AG08396 (cell line): ENCODE data around the gene PDGFRA.
"Not testable (repeated sequence)": the region's sequence is repeated elsewhere in the genome, so short reads cannot be mapped to it uniquely, and the experiment has no call there.

ENCODE experiments used
- DNase-seq: peaks from one replicate; pipeline ENCODE4 v3.0.0; 2012; ENCODE audit warnings: low spot score, mixed read lengths

Gene PDGFRA

DNA sequence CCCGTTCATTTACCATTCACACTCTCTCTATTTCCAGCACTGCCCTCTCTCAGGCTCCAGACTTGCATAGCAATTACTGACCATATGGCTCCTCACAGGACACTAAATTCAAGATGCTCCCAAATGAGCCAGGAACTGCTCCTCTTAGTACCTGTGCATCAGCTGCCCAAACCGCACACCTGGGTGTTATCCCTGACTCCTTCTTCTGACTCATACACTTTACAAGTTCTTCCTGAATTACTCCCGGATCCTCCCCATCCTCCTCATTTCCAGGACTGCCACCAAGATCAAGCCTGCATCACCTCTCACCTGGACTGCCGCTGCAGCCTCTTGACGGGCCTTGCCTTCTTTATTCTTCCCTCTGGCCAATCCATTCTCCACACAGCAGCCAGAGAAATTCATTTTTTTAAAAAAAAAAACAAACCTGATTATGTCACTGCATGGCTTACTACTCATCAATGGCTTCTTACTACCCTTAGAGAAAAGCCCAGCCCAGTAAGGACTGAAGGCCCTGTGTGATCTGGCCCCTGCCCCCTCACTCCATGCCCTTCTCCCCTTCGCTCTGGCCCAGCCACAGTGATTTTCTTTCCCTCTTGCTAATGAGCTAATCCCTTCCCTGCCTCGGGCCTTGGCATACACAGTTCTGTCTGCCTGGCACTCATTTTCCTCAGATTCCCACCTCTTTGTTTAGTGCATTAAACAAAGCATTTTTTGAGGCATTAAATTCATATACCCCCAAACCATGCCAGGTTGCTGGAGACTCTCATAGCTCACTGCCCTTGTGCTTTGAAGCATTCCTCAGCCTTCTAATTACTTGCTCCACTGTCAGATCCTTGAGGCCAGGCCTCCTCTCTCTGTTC is 92.0 kb downstream of the PDGFRA start:
- DNase-seq = no peak

DNA sequence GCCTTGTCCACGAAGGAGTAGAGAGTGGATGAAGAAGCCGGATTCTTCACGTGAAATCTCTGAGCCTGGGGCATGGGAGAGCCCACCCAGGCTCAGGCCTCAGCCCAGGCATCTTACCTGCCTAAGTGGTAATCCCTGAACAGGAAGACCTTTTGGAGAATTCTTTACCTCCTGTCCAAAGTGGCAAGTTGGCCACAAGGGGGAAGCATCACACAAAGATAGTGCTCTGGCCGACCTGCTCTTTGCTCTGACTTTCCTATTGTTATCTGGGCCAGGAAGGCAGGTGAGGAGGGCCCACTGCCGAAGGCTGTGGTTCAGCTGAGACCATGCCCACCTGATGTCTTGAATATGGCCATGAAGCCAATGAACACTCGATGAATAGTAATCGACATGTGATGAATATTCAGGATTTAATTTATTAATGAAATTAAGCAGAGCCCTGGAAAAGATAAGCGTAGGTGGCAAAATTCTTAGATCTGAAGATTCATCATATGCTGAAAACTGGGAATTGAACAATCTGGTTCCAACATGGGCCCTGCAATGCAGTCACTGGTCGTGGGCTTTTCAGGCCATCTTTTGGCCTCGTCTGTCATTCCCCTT is 93.8 kb downstream of the PDGFRA start:
- DNase-seq = peak; percentile 81

DNA sequence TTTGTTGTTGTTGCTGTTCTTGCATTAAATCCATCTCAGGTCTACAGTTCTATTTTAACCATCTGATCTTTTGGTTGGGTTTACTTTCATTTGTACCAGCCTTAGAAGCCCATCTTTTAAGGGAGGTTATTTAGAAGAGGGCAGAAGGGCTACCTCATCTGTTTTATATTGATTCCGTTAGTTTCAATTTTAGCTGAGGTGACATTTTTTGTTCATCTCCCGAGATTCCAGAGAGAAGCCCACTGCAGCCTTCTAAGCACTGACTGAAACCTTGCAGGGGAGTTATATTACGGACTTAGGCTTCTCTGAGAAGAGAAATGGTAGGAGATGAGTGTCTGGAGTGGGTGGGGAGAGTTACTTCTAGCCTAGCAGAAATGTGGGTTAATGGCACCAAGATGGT is 101.8 kb downstream of the PDGFRA start:
- DNase-seq = no peak

DNA sequence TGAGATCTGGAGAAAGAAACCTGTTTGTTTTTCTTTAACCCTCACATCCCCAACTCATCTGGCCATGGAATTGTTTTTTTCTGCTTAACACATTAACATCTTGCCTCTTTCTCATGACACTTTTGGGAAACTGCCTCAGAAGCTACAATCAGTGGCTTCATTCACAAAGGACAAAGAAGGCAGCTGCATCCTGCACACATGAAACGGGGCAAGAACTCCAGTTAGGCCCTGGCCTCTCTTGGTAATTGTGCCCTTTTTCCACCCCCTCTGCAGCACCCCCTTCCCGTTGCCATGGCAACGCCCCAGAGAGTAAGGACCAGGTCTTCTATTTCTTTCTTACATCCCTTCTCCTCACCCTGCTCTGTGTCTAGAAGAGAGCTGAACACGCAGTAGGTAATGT is 103.4 kb downstream of the PDGFRA start:
- DNase-seq = no peak

DNA sequence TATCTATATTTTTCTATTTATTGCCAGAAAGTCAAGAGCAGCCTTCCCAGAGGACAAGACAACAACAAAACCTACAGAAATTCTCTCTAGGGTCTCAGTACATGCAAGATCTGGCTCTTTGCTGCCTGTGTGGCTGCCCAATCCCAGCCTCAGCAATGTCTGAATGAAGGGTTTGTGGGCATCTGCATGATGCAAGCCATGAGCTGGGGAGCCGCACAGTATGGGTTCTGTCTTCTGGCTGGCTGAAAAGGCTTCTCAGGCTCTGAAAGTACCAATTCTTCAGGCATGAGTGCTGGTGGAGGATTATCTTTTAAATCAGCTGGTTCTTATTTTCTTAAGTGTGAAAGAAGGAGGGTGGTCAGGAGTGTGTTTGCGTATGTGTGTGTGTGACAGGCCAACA is 104.6 kb downstream of the PDGFRA start:
- no peak for DNase-seq

DNA sequence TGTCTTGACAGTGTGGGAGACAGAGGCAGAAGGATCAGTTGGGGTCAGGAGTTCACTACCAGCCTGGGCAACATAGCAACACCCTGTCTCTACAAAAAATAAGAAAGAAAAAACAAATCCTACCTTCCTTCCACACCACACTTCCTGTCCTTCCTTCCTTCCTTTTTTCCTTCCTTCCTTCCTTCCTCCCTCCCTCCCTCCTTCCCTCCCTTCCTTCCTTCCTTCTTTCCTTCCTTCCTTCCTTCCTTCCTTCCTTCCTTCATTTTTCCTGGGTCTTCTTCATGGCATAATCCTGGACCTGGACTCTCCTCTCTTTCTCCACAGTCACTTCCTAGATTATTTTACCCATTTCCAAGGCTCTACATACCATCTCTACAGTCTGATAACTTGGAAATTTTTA is 105.7 kb downstream of the PDGFRA start:
- DNase-seq = not testable (repeated sequence)

DNA sequence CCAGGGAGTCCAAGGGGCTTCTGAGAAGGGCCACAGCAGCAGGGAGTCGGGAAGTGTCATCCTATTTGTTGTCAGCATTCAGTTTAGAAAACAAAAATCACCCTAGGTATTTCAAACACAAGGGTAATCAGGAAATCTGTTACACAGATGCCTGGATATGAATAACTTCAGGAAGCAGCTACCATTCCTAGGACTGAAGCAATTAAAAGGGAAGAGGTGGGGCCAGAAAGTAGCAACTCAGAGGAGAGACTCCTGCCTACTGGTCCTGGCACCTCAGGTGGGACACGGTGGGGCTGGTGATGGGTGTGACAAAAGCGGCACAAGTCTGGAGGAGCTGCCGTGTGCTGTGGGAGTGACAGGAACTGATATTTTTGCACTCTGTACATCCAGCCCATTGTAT is 107.9 kb downstream of the PDGFRA start:
- no peak for DNase-seq

DNA sequence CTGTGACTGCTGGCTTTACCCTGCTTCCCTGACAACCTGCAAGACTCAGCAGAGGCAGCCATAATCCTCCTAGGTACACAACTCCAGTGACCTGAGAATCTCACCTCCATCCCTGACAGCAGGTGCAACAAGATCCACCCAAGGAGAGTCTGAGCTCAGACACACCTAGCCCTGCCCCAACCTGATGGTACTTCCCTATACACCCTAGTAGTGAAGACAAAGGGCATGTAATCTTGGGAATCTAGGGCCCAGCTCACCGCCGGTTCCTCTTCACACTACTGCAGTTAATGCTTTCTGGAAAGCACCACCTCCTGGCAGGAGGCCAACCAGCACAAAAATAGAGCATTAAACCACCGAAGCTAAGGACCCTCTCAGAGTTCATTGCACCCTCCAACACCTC is 113.0 kb downstream of the PDGFRA start:
- DNase-seq = not testable (repeated sequence)
